H9 (cell line): ENCODE measurements around the gene LCE6A. TPM values are rescaled to one million over a fixed set of nuclear protein-coding genes. Genes with fewer than 3 reads are reported as not detected.

Experiments
- DNase-seq: peaks from one replicate; pipeline ENCODE4 v3.0.0-alpha.2; 2017
- H2AFZ ChIP-seq: one replicate; pipeline ENCODE4 v1.6.1; 2013; ENCODE audit warnings: mild to moderate bottlenecking, low read length, control low read depth, moderate library complexity
- H2AK5ac ChIP-seq: 2 replicates; pipeline ENCODE4 v1.6.1; 2013; ENCODE audit warnings: low read length, control low read depth, mixed read lengths; ENCODE audit not compliant: insufficient read length
- H2BK120ac ChIP-seq: one replicate; pipeline ENCODE4 v1.6.1; 2013; ENCODE audit warnings: low read depth, mild to moderate bottlenecking, low read length, control low read depth, inconsistent platforms; ENCODE audit not compliant: poor library complexity, severe bottlenecking
- H2BK12ac ChIP-seq: 2 replicates; pipeline ENCODE4 v1.6.1; 2013; ENCODE audit warnings: low read length, control low read depth, mixed read lengths, low read depth; ENCODE audit not compliant: insufficient read length
- H2BK15ac ChIP-seq: 2 replicates; pipeline ENCODE4 v1.6.1; 2013; ENCODE audit warnings: low read depth, low read length, control low read depth
- H2BK20ac ChIP-seq: one replicate; pipeline ENCODE4 v1.6.1; 2013; ENCODE audit warnings: low read depth, mild to moderate bottlenecking, low read length, control low read depth, inconsistent platforms; ENCODE audit not compliant: poor library complexity, severe bottlenecking
- H2BK5ac ChIP-seq: 2 replicates; pipeline ENCODE4 v1.6.1; 2013; ENCODE audit warnings: low read length, control low read depth, mixed read lengths; ENCODE audit not compliant: insufficient read length
- H3K14ac ChIP-seq: 2 replicates; pipeline ENCODE4 v1.6.1; 2013; ENCODE audit warnings: low read length, control low read depth; ENCODE audit not compliant: insufficient read depth
- H3K18ac ChIP-seq: 2 replicates; pipeline ENCODE4 v1.6.1; 2013; ENCODE audit warnings: low read depth, mild to moderate bottlenecking, mixed read lengths, low read length, control low read depth; ENCODE audit not compliant: insufficient read length
- H3K23ac ChIP-seq: 2 replicates; pipeline ENCODE4 v1.6.1; 2013; ENCODE audit warnings: low read length, control low read depth, mixed read lengths, low read depth; ENCODE audit not compliant: insufficient read length
- H3K23me2 ChIP-seq: 2 replicates; pipeline ENCODE4 v1.6.1; 2013; ENCODE audit warnings: low read depth, mild to moderate bottlenecking, mixed read lengths, low read length, control low read depth; ENCODE audit not compliant: insufficient read length, poor library complexity, severe bottlenecking
- H3K27ac ChIP-seq: 2 replicates; pipeline ENCODE4 v1.5.1; 2013; ENCODE audit warnings: low read length, control low read depth, mixed read lengths, low read depth; ENCODE audit not compliant: insufficient read length
- H3K27me3 ChIP-seq: 2 replicates; pipeline ENCODE4 v1.6.1; 2013; ENCODE audit warnings: low read length, control low read depth, inconsistent platforms; ENCODE audit not compliant: insufficient read depth
- H3K4ac ChIP-seq: 2 replicates; pipeline ENCODE4 v1.6.1; 2013; ENCODE audit warnings: low read depth, mild to moderate bottlenecking, control low read depth, inconsistent platforms, low read length, moderate library complexity
- H3K4me1 ChIP-seq: 2 replicates; pipeline ENCODE4 v1.6.1; 2013; ENCODE audit warnings: low read length, control low read depth, inconsistent platforms; ENCODE audit not compliant: insufficient read depth
- H3K4me2 ChIP-seq: 2 replicates; pipeline ENCODE4 v1.6.1; 2013; ENCODE audit warnings: low read length, control low read depth, mixed read lengths; ENCODE audit not compliant: insufficient read length, insufficient read depth
- H3K56ac ChIP-seq: 2 replicates; pipeline ENCODE4 v1.6.1; 2013; ENCODE audit warnings: low read depth, mild to moderate bottlenecking, mixed read lengths, low read length, control low read depth; ENCODE audit not compliant: insufficient read length
- H3K79me1 ChIP-seq: 2 replicates; pipeline ENCODE4 v1.6.1; 2013; ENCODE audit warnings: low read depth, mild to moderate bottlenecking, moderate library complexity, low read length, control low read depth, inconsistent platforms; ENCODE audit not compliant: insufficient read depth, poor library complexity, severe bottlenecking
- H3K79me2 ChIP-seq: 2 replicates; pipeline ENCODE4 v1.6.1; 2013; ENCODE audit warnings: low read length, control low read depth, inconsistent platforms; ENCODE audit not compliant: insufficient read depth
- H3K9ac ChIP-seq: 2 replicates; pipeline ENCODE4 v1.6.1; 2013; ENCODE audit warnings: low read length, control low read depth, mixed read lengths; ENCODE audit not compliant: insufficient read length; ENCODE audit errors: extremely low read depth
- H3K9me3 ChIP-seq: one replicate; pipeline ENCODE4 v1.6.1; 2013; ENCODE audit warnings: low read depth, low read length, inconsistent platforms; ENCODE audit not compliant: control insufficient read depth
- H3T11ph ChIP-seq: one replicate; pipeline ENCODE4 v1.6.1; 2013; ENCODE audit warnings: mild to moderate bottlenecking, low read length, control low read depth, inconsistent platforms
- H4K20me1 ChIP-seq: one replicate; pipeline ENCODE4 v1.6.1; 2013; ENCODE audit not compliant: control insufficient read depth, insufficient read length, insufficient read depth
- H4K5ac ChIP-seq: 2 replicates; pipeline ENCODE4 v1.6.1; 2013; ENCODE audit warnings: low read depth, mild to moderate bottlenecking, mixed read lengths, low read length, control low read depth; ENCODE audit not compliant: insufficient read length
- H4K8ac ChIP-seq: replicated peaks from 2 replicates; pipeline ENCODE4 v1.6.1; 2013; ENCODE audit warnings: low read length, control low read depth, mixed read lengths, low read depth; ENCODE audit not compliant: insufficient read length
- H4K91ac ChIP-seq: 2 replicates; pipeline ENCODE4 v1.6.1; 2013; ENCODE audit warnings: low read depth, mild to moderate bottlenecking, moderate library complexity, mixed read lengths, low read length, control low read depth; ENCODE audit not compliant: insufficient read length
- H3K27ac Mint-ChIP-seq, 3 experiments: 2 replicates in 2 of 3; 3 replicates in 1 of 3; pipeline ENCODE4 v1.8.0; 2020 to 2021; ENCODE audit warnings: mixed read lengths in 3 of 3, mild to moderate bottlenecking in 1 of 3, moderate library complexity in 1 of 3
- H3K27me3 Mint-ChIP-seq: 2 replicates; pipeline ENCODE4 v1.8.0; 2021; ENCODE audit warnings: low read depth, mild to moderate bottlenecking, moderate library complexity, mixed read lengths
- H3K36me3 Mint-ChIP-seq, 3 experiments: 2 replicates in 2 of 3; 3 replicates in 1 of 3; pipeline ENCODE4 v1.8.0; 2020 to 2021; ENCODE audit warnings: low read depth in 3 of 3, mixed read lengths in 3 of 3; ENCODE audit not compliant: insufficient read depth in 1 of 3
- H3K4me1 Mint-ChIP-seq, 2 experiments: 2 replicates each; pipeline ENCODE4 v1.8.0; 2020; ENCODE audit warnings: mixed read lengths in 2 of 2
- H3K4me3 Mint-ChIP-seq, 2 experiments: 2 replicates in 1 of 2; 3 replicates in 1 of 2; pipeline ENCODE4 v1.8.0; 2020 to 2021; ENCODE audit warnings: mild to moderate bottlenecking in 2 of 2, mixed read lengths in 2 of 2, moderate library complexity in 1 of 2
- H3K9me3 Mint-ChIP-seq, 2 experiments: 2 replicates in 1 of 2; 3 replicates in 1 of 2; pipeline ENCODE4 v1.8.0; 2020; ENCODE audit warnings: mild to moderate bottlenecking in 2 of 2, mixed read lengths in 2 of 2, moderate library complexity in 1 of 2
- WGBS: extraction: QIAGEN DNeasy Blood & Tissue Kit; methylation state at CpG from one replicate; pipeline ENCODE4 v1.1.7; 2013; ENCODE audit warnings: missing lambda C conversion rate, low lambda C conversion rate, mixed read lengths; ENCODE audit not compliant: insufficient read length; ENCODE audit errors: extremely low coverage; 5-methylcytosine and 5-hydroxymethylcytosine counted together
- total RNA-seq: library from RNA; stranded (reverse); gene quantifications from 2 replicates; pipeline ENCODE4 v1.2.1, GENCODE V29; 2021
- TF ChIP-seq, protein P1 (sequence below): fragments of 200-600 bp; sonication (generic); conservative IDR thresholded peaks from 3 replicates; pipeline ENCODE4 v1.8.0; 2021; ENCODE audit warnings: antibody characterized with exemption, mild to moderate bottlenecking

The LCE6A gene
- total RNA-seq, 1 experiment from 2014 or later: not detected

DNA sequence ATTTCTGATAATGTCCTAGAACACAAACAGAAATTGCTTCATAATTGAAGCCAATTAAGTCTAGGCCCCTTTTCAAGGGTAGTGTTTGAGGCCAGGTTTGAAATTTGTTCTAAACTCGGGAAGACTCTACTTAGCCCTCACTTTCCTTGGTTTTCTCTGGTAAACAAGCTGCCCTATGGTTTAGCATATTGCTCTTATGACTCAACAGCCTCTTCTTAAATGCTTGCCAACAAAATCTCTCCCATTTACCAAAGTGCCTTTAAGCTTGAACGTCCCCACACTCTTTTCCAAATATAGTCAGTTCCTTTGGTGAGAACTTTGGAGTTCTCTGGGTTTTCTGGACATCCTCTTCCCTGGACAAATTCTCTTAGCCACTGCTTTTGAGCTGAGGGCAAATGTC lies 5.8 kb upstream of the LCE6A start:
- Histone ChIP-seq H3K4me1 (no peaks in the 10 kb centered on the region), H2BK20ac (no peak overlapping the region), H3K18ac (no peak overlapping the region), H3K23me2 (no peaks in the 10 kb centered on the region), H3K4me2 (no peak overlapping the region), H2BK12ac (no peak overlapping the region), H3K27ac (no peak overlapping the region), H2AFZ (no peak overlapping the region), H2BK15ac (no peak overlapping the region), H3K23ac (no peak overlapping the region), H4K91ac (no peak overlapping the region), H3K56ac (no peak overlapping the region), H2AK5ac (no peak overlapping the region), H4K8ac (no peak overlapping the region), H3K27me3 (no peaks in the 10 kb centered on the region), H4K20me1 (no peaks in the 10 kb centered on the region), H4K5ac (no peak overlapping the region), H3K79me2 (no peaks in the 10 kb centered on the region), H3K9ac (no peak overlapping the region), H2BK5ac (no peak overlapping the region), H2BK120ac (no peak overlapping the region), H3K4ac (no peak overlapping the region), H3K9me3 (peaks cover 45% of the 10 kb centered on the region), H3K14ac (no peak overlapping the region), H3K79me1 (no peaks in the 10 kb centered on the region), H3T11ph (no peak overlapping the region)
- no CpG with 5 or more reads among the region's 2 CpGs for WGBS
- Mint-ChIP-seq H3K27ac (no peak overlapping the region), H3K27me3 (no peaks in the 10 kb centered on the region), H3K9me3 (peaks cover 73 to 74% of the 10 kb centered on the region in 2 experiments), H3K4me1 (no peaks in the 10 kb centered on the region), H3K36me3 (peaks cover 0 to 16% (median 0%) of the 10 kb centered on the region in 3 experiments; a peak in 5 of 7 replicates), H3K4me3 (no peak overlapping the region)
- DNase-seq: no peak
- TF ChIP-seq, protein P1, sequence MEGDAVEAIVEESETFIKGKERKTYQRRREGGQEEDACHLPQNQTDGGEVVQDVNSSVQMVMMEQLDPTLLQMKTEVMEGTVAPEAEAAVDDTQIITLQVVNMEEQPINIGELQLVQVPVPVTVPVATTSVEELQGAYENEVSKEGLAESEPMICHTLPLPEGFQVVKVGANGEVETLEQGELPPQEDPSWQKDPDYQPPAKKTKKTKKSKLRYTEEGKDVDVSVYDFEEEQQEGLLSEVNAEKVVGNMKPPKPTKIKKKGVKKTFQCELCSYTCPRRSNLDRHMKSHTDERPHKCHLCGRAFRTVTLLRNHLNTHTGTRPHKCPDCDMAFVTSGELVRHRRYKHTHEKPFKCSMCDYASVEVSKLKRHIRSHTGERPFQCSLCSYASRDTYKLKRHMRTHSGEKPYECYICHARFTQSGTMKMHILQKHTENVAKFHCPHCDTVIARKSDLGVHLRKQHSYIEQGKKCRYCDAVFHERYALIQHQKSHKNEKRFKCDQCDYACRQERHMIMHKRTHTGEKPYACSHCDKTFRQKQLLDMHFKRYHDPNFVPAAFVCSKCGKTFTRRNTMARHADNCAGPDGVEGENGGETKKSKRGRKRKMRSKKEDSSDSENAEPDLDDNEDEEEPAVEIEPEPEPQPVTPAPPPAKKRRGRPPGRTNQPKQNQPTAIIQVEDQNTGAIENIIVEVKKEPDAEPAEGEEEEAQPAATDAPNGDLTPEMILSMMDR: no peak
